HuH-7 (cell line): ENCODE results near the gene VSIG10L2.

ENCODE experiments used
- DNase-seq: peaks from one replicate; pipeline ENCODE4 v3.0.0; 2011; ENCODE audit warnings: low spot score

Gene VSIG10L2

GRCh38 chr11:125947419-125948277 lies 1.8 kb downstream of the VSIG10L2 start:
- DNase-seq: no peak

- DNase-seq: no peak
Measured at GRCh38 chr11:125948278-125949051, 2.6 kb downstream of the VSIG10L2 start.

GRCh38 chr11:125949271-125950177 lies 3.7 kb downstream of the VSIG10L2 start:
- DNase-seq: no peak

GRCh38 chr11:125950178-125950490 lies 4.3 kb downstream of the VSIG10L2 start:
- DNase-seq: no peak

GRCh38 chr11:125950696-125951651 lies 5.1 kb downstream of the VSIG10L2 start:
- no peak for DNase-seq

GRCh38 chr11:125951731-125952130 lies 5.9 kb downstream of the VSIG10L2 start:
- no peak for DNase-seq

GRCh38 chr11:125952559-125952958 lies 6.7 kb downstream of the VSIG10L2 start:
- no peak for DNase-seq

GRCh38 chr11:125952973-125953372 lies 7.1 kb downstream of the VSIG10L2 start:
- DNase-seq: no peak

- DNase-seq: no peak
Measured at GRCh38 chr11:125953401-125953935, 7.6 kb downstream of the VSIG10L2 start.

- DNase-seq: no peak
Measured at GRCh38 chr11:125954123-125954944, 8.5 kb downstream of the VSIG10L2 start.

- no peak for DNase-seq
Measured at GRCh38 chr11:125954945-125955640, 9.2 kb downstream of the VSIG10L2 start.

GRCh38 chr11:125955856-125956255 lies 10.0 kb downstream of the VSIG10L2 start:
- DNase-seq: no peak

- DNase-seq: no peak
Measured at GRCh38 chr11:125956391-125957134, 10.7 kb downstream of the VSIG10L2 start.

- no peak for DNase-seq
Measured at GRCh38 chr11:125957618-125958332, 11.9 kb downstream of the VSIG10L2 start.

GRCh38 chr11:125958872-125959400 lies 13.1 kb downstream of the VSIG10L2 start:
- DNase-seq: no peak

GRCh38 chr11:125959511-125959910 lies 13.7 kb downstream of the VSIG10L2 start:
- no peak for DNase-seq

- DNase-seq: no peak
Measured at GRCh38 chr11:125959931-125960330, 14.1 kb downstream of the VSIG10L2 start.

GRCh38 chr11:125960771-125961170 lies 14.9 kb downstream of the VSIG10L2 start:
- no peak for DNase-seq
